Measurements from ENCODE around the gene AQP1. TPM values are rescaled to one million over a fixed set of nuclear protein-coding genes. Genes with fewer than 3 reads are reported as not detected.

Gene AQP1
- polyA plus RNA-seq, 1 donor (not counting 4 experiments of a cell fraction or from before 2014, with no cell fraction given): 0.07 TPM

- H3K9me3 ChIP-seq (ENCODE audit: control insufficient read depth, low read depth, low read length): no peaks in the 10 kb centered on the region
- DNase-seq (ENCODE audit: low read depth, low spot score) (no peak), FAIRE-seq (no peak)
- TF ChIP-seq EZH2 (IDR thresholded peaks at IDR 0.05; ENCODE audit: low read length) (no peak), CTCF (optimal IDR thresholded peaks at IDR 0.05 in 1 of 3, IDR thresholded peaks at IDR 0.05 in 1 of 3, conservative IDR thresholded peaks at IDR 0.05 in 1 of 3; ENCODE audit: extremely low read depth in 1 of 3, insufficient read depth in 2 of 3, low read length in 3 of 3) (no peak)
- no peak overlapping the region for H3K4me3 ChIP-seq (ENCODE audit: control insufficient read depth in 2 of 3, extremely low read depth in 1 of 3, insufficient read depth in 2 of 3, low read depth in 1 of 3, low read length in 3 of 3)
- H3K27ac ChIP-seq (ENCODE audit: control insufficient read depth, insufficient read depth, low read length): no peak overlapping the region
- no peaks in the 10 kb centered on the region for H4K20me1 ChIP-seq (ENCODE audit: control insufficient read depth, extremely low read depth, insufficient read depth, low read length)
- no peaks in the 10 kb centered on the region for H3K36me3 ChIP-seq (ENCODE audit: control insufficient read depth in 2 of 2, extremely low read depth in 1 of 2, insufficient read depth in 2 of 2, low read length in 2 of 2)
- H3K9ac ChIP-seq (ENCODE audit: control insufficient read depth, extremely low read depth, insufficient read depth, low read length): no peak overlapping the region
- H3K79me2 ChIP-seq (ENCODE audit: control insufficient read depth, insufficient read depth, low read length): no peaks in the 10 kb centered on the region
- no peaks in the 10 kb centered on the region for H3K9me1 ChIP-seq (ENCODE audit: control insufficient read depth, extremely low read depth, insufficient read depth, low read length)
- H2AFZ ChIP-seq (ENCODE audit: control insufficient read depth, low read length): no peak overlapping the region
- dilution Hi-C loops (cut with MboI; ENCODE audit: extremely low pct_ligation_motif_present, low sequenced_read_pairs): no loop called here
- H3K27me3 ChIP-seq (ENCODE audit: control insufficient read depth, extremely low read depth, insufficient read depth, low read length): no peaks in the 10 kb centered on the region
- H3K4me2 ChIP-seq (ENCODE audit: control insufficient read depth, extremely low read depth, insufficient read depth, low read depth, low read length): no peak overlapping the region
- H3K4me1 ChIP-seq (ENCODE audit: control insufficient read depth, extremely low read depth, insufficient read depth, low read length): peaks cover 12% of the 10 kb centered on the region
Measured at GRCh38 chr7:30920584-30921539, 9.2 kb downstream of the AQP1 start.

GRCh38 chr7:30921540-30922401 lies 10.1 kb downstream of the AQP1 start:
- H3K36me3 ChIP-seq (ENCODE audit: control insufficient read depth in 2 of 2, extremely low read depth in 1 of 2, insufficient read depth in 2 of 2, low read length in 2 of 2): no peaks in the 10 kb centered on the region
- H3K4me1 ChIP-seq (ENCODE audit: control insufficient read depth, extremely low read depth, insufficient read depth, low read length): peaks cover 12% of the 10 kb centered on the region
- no peaks in the 10 kb centered on the region for H3K79me2 ChIP-seq (ENCODE audit: control insufficient read depth, insufficient read depth, low read length)
- no peaks in the 10 kb centered on the region for H3K9me3 ChIP-seq (ENCODE audit: control insufficient read depth, low read depth, low read length)
- no peak overlapping the region for H3K27ac ChIP-seq (ENCODE audit: control insufficient read depth, insufficient read depth, low read length)
- dilution Hi-C loops (cut with MboI; ENCODE audit: extremely low pct_ligation_motif_present, low sequenced_read_pairs): no loop called here
- H3K9me1 ChIP-seq (ENCODE audit: control insufficient read depth, extremely low read depth, insufficient read depth, low read length): no peaks in the 10 kb centered on the region
- H3K9ac ChIP-seq (ENCODE audit: control insufficient read depth, extremely low read depth, insufficient read depth, low read length): no peak overlapping the region
- no peaks in the 10 kb centered on the region for H4K20me1 ChIP-seq (ENCODE audit: control insufficient read depth, extremely low read depth, insufficient read depth, low read length)
- TF ChIP-seq CTCF (optimal IDR thresholded peaks at IDR 0.05 in 1 of 3, IDR thresholded peaks at IDR 0.05 in 1 of 3, conservative IDR thresholded peaks at IDR 0.05 in 1 of 3; ENCODE audit: extremely low read depth in 1 of 3, insufficient read depth in 2 of 3, low read length in 3 of 3) (no peak), EZH2 (IDR thresholded peaks at IDR 0.05; ENCODE audit: low read length) (no peak)
- no peaks in the 10 kb centered on the region for H3K27me3 ChIP-seq (ENCODE audit: control insufficient read depth, extremely low read depth, insufficient read depth, low read length)
- DNase-seq (ENCODE audit: low read depth, low spot score) (no peak), FAIRE-seq (no peak)
- H3K4me3 ChIP-seq (ENCODE audit: control insufficient read depth in 2 of 3, extremely low read depth in 1 of 3, insufficient read depth in 2 of 3, low read depth in 1 of 3, low read length in 3 of 3): no peak overlapping the region
- H2AFZ ChIP-seq (ENCODE audit: control insufficient read depth, low read length): no peak overlapping the region
- no peak overlapping the region for H3K4me2 ChIP-seq (ENCODE audit: control insufficient read depth, extremely low read depth, insufficient read depth, low read depth, low read length)
